22Rv1 (cell line): ENCODE measurements around the gene NPAS4.

ENCODE experiments used
- ZFX ChIP-seq: fragments of 450-650 bp; IDR thresholded peaks from 2 replicates; pipeline ENCODE4 v1.6.1; 2017; ENCODE audit warnings: antibody characterized with exemption, borderline replicate concordance
- TF ChIP-seq, protein P1 (sequence below): fragments of 450-650 bp; IDR thresholded peaks from 2 replicates; pipeline ENCODE4 v1.5.1; 2017; ENCODE audit warnings: mild to moderate bottlenecking

GRCh38 chr11:66466225-66467033 lies 45.6 kb downstream of the NPAS4 start, which contains the start of gene PELI3:
- TF ChIP-seq, protein P1, sequence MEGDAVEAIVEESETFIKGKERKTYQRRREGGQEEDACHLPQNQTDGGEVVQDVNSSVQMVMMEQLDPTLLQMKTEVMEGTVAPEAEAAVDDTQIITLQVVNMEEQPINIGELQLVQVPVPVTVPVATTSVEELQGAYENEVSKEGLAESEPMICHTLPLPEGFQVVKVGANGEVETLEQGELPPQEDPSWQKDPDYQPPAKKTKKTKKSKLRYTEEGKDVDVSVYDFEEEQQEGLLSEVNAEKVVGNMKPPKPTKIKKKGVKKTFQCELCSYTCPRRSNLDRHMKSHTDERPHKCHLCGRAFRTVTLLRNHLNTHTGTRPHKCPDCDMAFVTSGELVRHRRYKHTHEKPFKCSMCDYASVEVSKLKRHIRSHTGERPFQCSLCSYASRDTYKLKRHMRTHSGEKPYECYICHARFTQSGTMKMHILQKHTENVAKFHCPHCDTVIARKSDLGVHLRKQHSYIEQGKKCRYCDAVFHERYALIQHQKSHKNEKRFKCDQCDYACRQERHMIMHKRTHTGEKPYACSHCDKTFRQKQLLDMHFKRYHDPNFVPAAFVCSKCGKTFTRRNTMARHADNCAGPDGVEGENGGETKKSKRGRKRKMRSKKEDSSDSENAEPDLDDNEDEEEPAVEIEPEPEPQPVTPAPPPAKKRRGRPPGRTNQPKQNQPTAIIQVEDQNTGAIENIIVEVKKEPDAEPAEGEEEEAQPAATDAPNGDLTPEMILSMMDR = no peak
- TF ChIP-seq ZFX = no peak
